WTC11 (cell line): ENCODE results near the gene SORCS2. TPM values are rescaled to one million over a fixed set of nuclear protein-coding genes. Genes with fewer than 3 reads are reported as not detected.
"Not testable (repeated sequence)": the region's sequence is repeated elsewhere in the genome, so short reads cannot be mapped to it uniquely, and the experiment has no call there.

Source experiments
- ATAC-seq: fragments of 200-7000 bp; cut with Tn5 transposase; 2 replicates; pipeline ENCODE4 v1.10.0; 2021; ENCODE audit warnings: mild to moderate bottlenecking, moderate library complexity
- CTCF ChIA-PET: fragments of 300-600 bp; sonication (Branson Sonifier 250); formaldehyde crosslinking; loops from one replicate; lab custom pipeline; 2021; ENCODE audit warnings: antibody characterized with exemption; lab: Charles Lee
- POLR2A ChIA-PET: fragments of 350-600 bp; sonication (Branson Sonifier 250); formaldehyde crosslinking; loops from one replicate; lab custom pipeline; 2021; ENCODE audit warnings: antibody characterized with exemption; lab: Charles Lee
- DNase-seq: peaks from one replicate; pipeline ENCODE4 v3.0.0; 2021; ENCODE audit warnings: low spot score
- H3K27ac Mint-ChIP-seq: 2 replicates; pipeline ENCODE4 v1.8.0; 2021; ENCODE audit warnings: mixed read lengths
- H3K27me3 Mint-ChIP-seq: 2 replicates; pipeline ENCODE4 v1.8.0; 2021; ENCODE audit warnings: low read depth, mild to moderate bottlenecking, moderate library complexity, mixed read lengths
- H3K36me3 Mint-ChIP-seq: 2 replicates; pipeline ENCODE4 v1.8.0; 2021; ENCODE audit warnings: mixed read lengths
- H3K4me1 Mint-ChIP-seq: 2 replicates; pipeline ENCODE4 v1.8.0; 2022; ENCODE audit warnings: mixed read lengths
- H3K4me3 Mint-ChIP-seq: 2 replicates; pipeline ENCODE4 v1.8.0; 2021; ENCODE audit warnings: mild to moderate bottlenecking, moderate library complexity, mixed read lengths
- H3K9me3 Mint-ChIP-seq: 2 replicates; pipeline ENCODE4 v1.8.0; 2021; ENCODE audit warnings: mixed read lengths
- ATF2 ChIP-seq: sonication (generic); formaldehyde crosslinking; IDR thresholded peaks from 2 replicates; pipeline ENCODE4 v1.8.1; 2022; ENCODE audit warnings: low read depth, missing genetic modification reagents, borderline replicate concordance
- ATF3 ChIP-seq: sonication (generic); formaldehyde crosslinking; conservative IDR thresholded peaks from 2 replicates; pipeline ENCODE4 v1.8.1; 2022; ENCODE audit warnings: mild to moderate bottlenecking, missing genetic modification reagents
- FOXP1 ChIP-seq: sonication (generic); formaldehyde crosslinking; IDR thresholded peaks from 2 replicates; pipeline ENCODE4 v1.8.0; 2022; ENCODE audit warnings: missing genetic modification reagents, mild to moderate bottlenecking, moderate library complexity, borderline replicate concordance
- IRF2 ChIP-seq: sonication (generic); formaldehyde crosslinking; IDR thresholded peaks from 2 replicates; pipeline ENCODE4 v1.8.0; 2022; ENCODE audit warnings: low read depth, missing genetic modification reagents, borderline replicate concordance
- NR2C2 ChIP-seq: sonication (generic); formaldehyde crosslinking; IDR thresholded peaks from 2 replicates; pipeline ENCODE4 v1.8.0; 2022; ENCODE audit warnings: mild to moderate bottlenecking, missing genetic modification reagents
- OVOL2 ChIP-seq: fragments of 250-450 bp; sonication (Bioruptor Pico); IDR thresholded peaks from 2 replicates; pipeline ENCODE4 v1.9.0; 2021; ENCODE audit warnings: mild to moderate bottlenecking, borderline replicate concordance
- SP1 ChIP-seq: sonication (generic); formaldehyde crosslinking; conservative IDR thresholded peaks from 2 replicates; pipeline ENCODE4 v1.8.1; 2022; ENCODE audit warnings: missing genetic modification reagents
- TP53 ChIP-seq: sonication (generic); formaldehyde crosslinking; IDR thresholded peaks from 2 replicates; pipeline ENCODE4 v1.8.1; 2023; ENCODE audit warnings: mild to moderate bottlenecking, missing genetic modification reagents
- ZBTB21 ChIP-seq: sonication (generic); formaldehyde crosslinking; IDR thresholded peaks from 2 replicates; pipeline ENCODE4 v1.8.1; 2023; ENCODE audit warnings: mild to moderate bottlenecking, missing genetic modification reagents, borderline replicate concordance
- total RNA-seq: library from RNA; stranded (reverse); gene quantifications from 3 replicates; pipeline ENCODE4 v1.2.3, GENCODE V29; 2021
- TF ChIP-seq, protein P1 (sequence below): sonication (generic); formaldehyde crosslinking; conservative IDR thresholded peaks from 2 replicates; pipeline ENCODE4 v1.8.1; 2023; ENCODE audit warnings: mild to moderate bottlenecking, low read depth, missing genetic modification reagents, moderate library complexity
- TF ChIP-seq, protein P2 (sequence below): fragments of 200-600 bp; IDR thresholded peaks from 2 replicates; pipeline ENCODE4 v1.8.0; 2022; ENCODE audit warnings: antibody characterized with exemption
- TF ChIP-seq, protein P3 (sequence below): sonication (generic); formaldehyde crosslinking; IDR thresholded peaks from 2 replicates; pipeline ENCODE4 v1.8.0; 2022; ENCODE audit warnings: mild to moderate bottlenecking, missing genetic modification reagents
- TF ChIP-seq, protein P4 (sequence below): sonication (generic); formaldehyde crosslinking; IDR thresholded peaks from 2 replicates; pipeline ENCODE4 v1.8.1; 2023; ENCODE audit warnings: mild to moderate bottlenecking, missing genetic modification reagents

SORCS2 gene
- total RNA-seq, 1 experiment from 2014 or later: 6.6 TPM

- TF ChIP-seq NR2C2 (no peak), OVOL2 (CRISPR knock-in tag) (no peak), FOXP1 (CRISPR knock-in tag) (no peak)
- TF ChIP-seq, protein P1, sequence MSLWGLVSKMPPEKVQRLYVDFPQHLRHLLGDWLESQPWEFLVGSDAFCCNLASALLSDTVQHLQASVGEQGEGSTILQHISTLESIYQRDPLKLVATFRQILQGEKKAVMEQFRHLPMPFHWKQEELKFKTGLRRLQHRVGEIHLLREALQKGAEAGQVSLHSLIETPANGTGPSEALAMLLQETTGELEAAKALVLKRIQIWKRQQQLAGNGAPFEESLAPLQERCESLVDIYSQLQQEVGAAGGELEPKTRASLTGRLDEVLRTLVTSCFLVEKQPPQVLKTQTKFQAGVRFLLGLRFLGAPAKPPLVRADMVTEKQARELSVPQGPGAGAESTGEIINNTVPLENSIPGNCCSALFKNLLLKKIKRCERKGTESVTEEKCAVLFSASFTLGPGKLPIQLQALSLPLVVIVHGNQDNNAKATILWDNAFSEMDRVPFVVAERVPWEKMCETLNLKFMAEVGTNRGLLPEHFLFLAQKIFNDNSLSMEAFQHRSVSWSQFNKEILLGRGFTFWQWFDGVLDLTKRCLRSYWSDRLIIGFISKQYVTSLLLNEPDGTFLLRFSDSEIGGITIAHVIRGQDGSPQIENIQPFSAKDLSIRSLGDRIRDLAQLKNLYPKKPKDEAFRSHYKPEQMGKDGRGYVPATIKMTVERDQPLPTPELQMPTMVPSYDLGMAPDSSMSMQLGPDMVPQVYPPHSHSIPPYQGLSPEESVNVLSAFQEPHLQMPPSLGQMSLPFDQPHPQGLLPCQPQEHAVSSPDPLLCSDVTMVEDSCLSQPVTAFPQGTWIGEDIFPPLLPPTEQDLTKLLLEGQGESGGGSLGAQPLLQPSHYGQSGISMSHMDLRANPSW (CRISPR knock-in tag): no peak
Measured at GRCh38 chr4:7160951-7161440, 31.3 kb upstream of the SORCS2 start (continued).

DNA sequence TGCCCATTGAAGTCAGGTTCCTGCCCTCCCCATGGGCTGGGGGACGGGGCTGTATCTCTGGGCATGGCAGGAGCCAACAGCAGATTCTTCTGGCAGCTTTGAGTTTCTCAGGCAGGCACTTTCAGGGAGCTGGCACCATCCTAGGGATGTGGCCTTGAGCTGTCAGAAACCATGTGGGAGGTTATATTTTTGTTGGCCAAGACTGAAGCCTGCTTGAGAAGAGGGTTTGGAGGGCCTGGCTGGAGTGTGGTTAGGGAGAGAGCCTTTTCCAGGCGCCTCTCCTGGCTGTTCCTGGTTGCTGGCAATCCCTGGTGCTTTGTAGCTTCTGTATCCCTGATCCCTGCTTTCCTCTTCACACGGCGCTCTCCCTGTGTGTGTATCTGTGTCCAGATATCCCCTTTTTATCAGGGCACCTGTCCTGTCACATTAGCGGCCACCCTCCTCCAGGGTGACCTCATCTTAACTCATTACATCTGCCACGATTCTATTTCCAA is 30.6 kb upstream of the SORCS2 start:
- no peak for ATAC-seq
- CTCF ChIA-PET: interaction anchor here (1.4 kb wide), 1 partner anchor 10 kb away, joined by 3 read pairs; no protein-coding TSS in a partner anchor
- H3K27ac Mint-ChIP-seq: no peak overlapping the region

GRCh38 chr4:7165056-7165873 is 27.1 kb upstream of the SORCS2 start:
- DNase-seq, POLR2A ChIA-PET, H3K4me3 Mint-ChIP-seq, ATAC-seq, H3K36me3 Mint-ChIP-seq, H3K9me3 Mint-ChIP-seq, H3K27me3 Mint-ChIP-seq, H3K4me1 Mint-ChIP-seq: not testable (repeated sequence)
- CTCF ChIA-PET: interaction anchor here (0.6 to 1.4 kb wide), 3 partner anchors 8 to 27 kb away, joined by 3 to 6 read pairs (median 3); partner anchors contain the start of gene SORCS2
- peak overlapping the region; percentile 60 for H3K27ac Mint-ChIP-seq

More for the DNA sequence above, 30.6 kb upstream of the SORCS2 start:
- H3K27me3 Mint-ChIP-seq: no peaks in the 10 kb centered on the region
- POLR2A ChIA-PET: no interaction called here
- H3K4me1 Mint-ChIP-seq: no peaks in the 10 kb centered on the region
- no peak for DNase-seq
- no peak overlapping the region for H3K4me3 Mint-ChIP-seq
- TF ChIP-seq, protein P2, sequence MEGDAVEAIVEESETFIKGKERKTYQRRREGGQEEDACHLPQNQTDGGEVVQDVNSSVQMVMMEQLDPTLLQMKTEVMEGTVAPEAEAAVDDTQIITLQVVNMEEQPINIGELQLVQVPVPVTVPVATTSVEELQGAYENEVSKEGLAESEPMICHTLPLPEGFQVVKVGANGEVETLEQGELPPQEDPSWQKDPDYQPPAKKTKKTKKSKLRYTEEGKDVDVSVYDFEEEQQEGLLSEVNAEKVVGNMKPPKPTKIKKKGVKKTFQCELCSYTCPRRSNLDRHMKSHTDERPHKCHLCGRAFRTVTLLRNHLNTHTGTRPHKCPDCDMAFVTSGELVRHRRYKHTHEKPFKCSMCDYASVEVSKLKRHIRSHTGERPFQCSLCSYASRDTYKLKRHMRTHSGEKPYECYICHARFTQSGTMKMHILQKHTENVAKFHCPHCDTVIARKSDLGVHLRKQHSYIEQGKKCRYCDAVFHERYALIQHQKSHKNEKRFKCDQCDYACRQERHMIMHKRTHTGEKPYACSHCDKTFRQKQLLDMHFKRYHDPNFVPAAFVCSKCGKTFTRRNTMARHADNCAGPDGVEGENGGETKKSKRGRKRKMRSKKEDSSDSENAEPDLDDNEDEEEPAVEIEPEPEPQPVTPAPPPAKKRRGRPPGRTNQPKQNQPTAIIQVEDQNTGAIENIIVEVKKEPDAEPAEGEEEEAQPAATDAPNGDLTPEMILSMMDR: no peak
- TF ChIP-seq OVOL2 (CRISPR knock-in tag) (no peak), IRF2 (CRISPR knock-in tag) (no peak), ATF3 (CRISPR knock-in tag) (no peak), ZBTB21 (no peak), SP1 (CRISPR knock-in tag) (no peak), ATF2 (CRISPR knock-in tag) (no peak), TP53 (CRISPR knock-in tag) (no peak)
- TF ChIP-seq, protein P3, sequence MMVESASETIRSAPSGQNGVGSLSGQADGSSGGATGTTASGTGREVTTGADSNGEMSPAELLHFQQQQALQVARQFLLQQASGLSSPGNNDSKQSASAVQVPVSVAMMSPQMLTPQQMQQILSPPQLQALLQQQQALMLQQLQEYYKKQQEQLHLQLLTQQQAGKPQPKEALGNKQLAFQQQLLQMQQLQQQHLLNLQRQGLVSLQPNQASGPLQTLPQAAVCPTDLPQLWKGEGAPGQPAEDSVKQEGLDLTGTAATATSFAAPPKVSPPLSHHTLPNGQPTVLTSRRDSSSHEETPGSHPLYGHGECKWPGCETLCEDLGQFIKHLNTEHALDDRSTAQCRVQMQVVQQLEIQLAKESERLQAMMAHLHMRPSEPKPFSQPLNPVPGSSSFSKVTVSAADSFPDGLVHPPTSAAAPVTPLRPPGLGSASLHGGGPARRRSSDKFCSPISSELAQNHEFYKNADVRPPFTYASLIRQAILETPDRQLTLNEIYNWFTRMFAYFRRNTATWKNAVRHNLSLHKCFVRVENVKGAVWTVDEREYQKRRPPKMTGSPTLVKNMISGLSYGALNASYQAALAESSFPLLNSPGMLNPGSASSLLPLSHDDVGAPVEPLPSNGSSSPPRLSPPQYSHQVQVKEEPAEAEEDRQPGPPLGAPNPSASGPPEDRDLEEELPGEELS (CRISPR knock-in tag): no peak
- TF ChIP-seq, protein P4, sequence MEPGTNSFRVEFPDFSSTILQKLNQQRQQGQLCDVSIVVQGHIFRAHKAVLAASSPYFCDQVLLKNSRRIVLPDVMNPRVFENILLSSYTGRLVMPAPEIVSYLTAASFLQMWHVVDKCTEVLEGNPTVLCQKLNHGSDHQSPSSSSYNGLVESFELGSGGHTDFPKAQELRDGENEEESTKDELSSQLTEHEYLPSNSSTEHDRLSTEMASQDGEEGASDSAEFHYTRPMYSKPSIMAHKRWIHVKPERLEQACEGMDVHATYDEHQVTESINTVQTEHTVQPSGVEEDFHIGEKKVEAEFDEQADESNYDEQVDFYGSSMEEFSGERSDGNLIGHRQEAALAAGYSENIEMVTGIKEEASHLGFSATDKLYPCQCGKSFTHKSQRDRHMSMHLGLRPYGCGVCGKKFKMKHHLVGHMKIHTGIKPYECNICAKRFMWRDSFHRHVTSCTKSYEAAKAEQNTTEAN (CRISPR knock-in tag): no peak
- H3K9me3 Mint-ChIP-seq: no peaks in the 10 kb centered on the region
- H3K36me3 Mint-ChIP-seq: no peaks in the 10 kb centered on the region
